ENCODE measurements around the gene NRXN3. TPM values are rescaled to one million over a fixed set of nuclear protein-coding genes. Genes with fewer than 3 reads are reported as not detected.

NRXN3 gene
- total RNA-seq, 1 experiment from 2014 or later, result not detected

DNA sequence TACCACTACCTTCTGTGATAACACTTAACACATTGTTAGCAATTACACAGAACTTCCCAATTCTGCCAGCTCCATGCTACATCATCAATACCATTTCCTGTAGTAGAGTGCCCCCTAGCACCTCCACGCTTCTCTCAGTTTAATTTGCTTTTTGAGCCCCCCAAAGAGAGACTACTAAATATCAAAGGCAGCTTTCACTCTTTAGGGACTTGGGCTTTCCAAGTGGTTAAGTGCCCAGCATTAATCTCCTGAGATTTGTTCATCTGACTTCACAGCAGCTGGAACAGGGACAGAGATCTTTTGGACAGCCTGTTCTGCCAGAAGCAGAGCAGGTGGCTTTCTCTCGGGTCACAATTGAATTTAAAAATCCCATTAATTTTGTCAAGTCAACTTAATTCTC lies 1086.2 kb downstream of the NRXN3 start:
- RAD21 ChIA-PET (ENCODE audit: low non-redundant PET in 1 of 2, low total read pairs in 2 of 2, uncharacterized antibody in 2 of 2, unreplicated experiment in 2 of 2), result no interaction called here

More for the DNA sequence above, 1086.2 kb downstream of the NRXN3 start:
- H3K4me1 ChIP-seq (ENCODE audit: control insufficient read depth in 1 of 2, insufficient read depth in 2 of 2, low read length in 2 of 2), result no peaks in the 10 kb centered on the region
- H3K9me3 ChIP-seq (ENCODE audit: control insufficient read depth in 1 of 2, insufficient read depth in 1 of 2, low read depth in 1 of 2, low read length in 2 of 2), result peaks cover 12 to 25% of the 10 kb centered on the region in 2 experiments; a peak in 2 of 4 replicates
- H2AFZ ChIP-seq (ENCODE audit: low read depth, low read length, poor library complexity, severe bottlenecking), result no peak overlapping the region
- H3K36me3 ChIP-seq (ENCODE audit: control insufficient read depth in 1 of 2, insufficient read depth in 2 of 2, low read length in 2 of 2), result no peaks in the 10 kb centered on the region
- no peak overlapping the region for H3K9ac ChIP-seq (ENCODE audit: low read length)
- ATAC-seq (no peak), DNase-seq (ENCODE audit: low read depth, low spot score) (no peak)
- H4K20me1 ChIP-seq (ENCODE audit: insufficient read depth), result no peaks in the 10 kb centered on the region
- no peaks in the 10 kb centered on the region for H3K9me2 ChIP-seq (ENCODE audit: insufficient read depth)
- H3K27ac ChIP-seq (ENCODE audit: low read depth, low read length), result no peak overlapping the region
- TF ChIP-seq ELF1 (IDR thresholded peaks at IDR 0.05; ENCODE audit: borderline replicate concordance, low read depth) (no peak), SP1 (IDR thresholded peaks at IDR 0.05; ENCODE audit: low read depth) (no peak), ZNF274 (IDR thresholded peaks at IDR 0.05; ENCODE audit: low read depth, low read length) (no peak), JUND (IDR thresholded peaks at IDR 0.05) (no peak), TCF7L2 (IDR thresholded peaks at IDR 0.05; ENCODE audit: borderline replicate concordance, extremely low read depth, insufficient read depth, insufficient read length) (no peak), CTCF (IDR thresholded peaks at IDR 0.05 in 2 of 3, conservative IDR thresholded peaks at IDR 0.05 in 1 of 3; ENCODE audit: borderline replicate concordance in 1 of 3, insufficient read depth in 1 of 3, low read depth in 2 of 3, low read length in 2 of 3) (no peak), FOSL1 (IDR thresholded peaks at IDR 0.05; ENCODE audit: low read depth) (no peak), EGR1 (IDR thresholded peaks at IDR 0.05; ENCODE audit: low read depth) (no peak), POLR2A (IDR thresholded peaks at IDR 0.05; ENCODE audit: borderline replicate concordance, extremely low read depth, insufficient read depth, insufficient read length) (no peak), ATF3 (IDR thresholded peaks at IDR 0.05) (no peak), EZH2phosphoT487 (IDR thresholded peaks at IDR 0.05; ENCODE audit: borderline replicate concordance) (no peak), YY1 (IDR thresholded peaks at IDR 0.05; ENCODE audit: extremely low read depth, insufficient replicate concordance, low read depth, low read length) (no peak), CEBPB (IDR thresholded peaks at IDR 0.05; ENCODE audit: low read depth) (no peak), ZFX (IDR thresholded peaks at IDR 0.05) (no peak), SIN3A (IDR thresholded peaks at IDR 0.05; ENCODE audit: low read depth) (no peak)
- TF ChIP-seq, protein P1, sequence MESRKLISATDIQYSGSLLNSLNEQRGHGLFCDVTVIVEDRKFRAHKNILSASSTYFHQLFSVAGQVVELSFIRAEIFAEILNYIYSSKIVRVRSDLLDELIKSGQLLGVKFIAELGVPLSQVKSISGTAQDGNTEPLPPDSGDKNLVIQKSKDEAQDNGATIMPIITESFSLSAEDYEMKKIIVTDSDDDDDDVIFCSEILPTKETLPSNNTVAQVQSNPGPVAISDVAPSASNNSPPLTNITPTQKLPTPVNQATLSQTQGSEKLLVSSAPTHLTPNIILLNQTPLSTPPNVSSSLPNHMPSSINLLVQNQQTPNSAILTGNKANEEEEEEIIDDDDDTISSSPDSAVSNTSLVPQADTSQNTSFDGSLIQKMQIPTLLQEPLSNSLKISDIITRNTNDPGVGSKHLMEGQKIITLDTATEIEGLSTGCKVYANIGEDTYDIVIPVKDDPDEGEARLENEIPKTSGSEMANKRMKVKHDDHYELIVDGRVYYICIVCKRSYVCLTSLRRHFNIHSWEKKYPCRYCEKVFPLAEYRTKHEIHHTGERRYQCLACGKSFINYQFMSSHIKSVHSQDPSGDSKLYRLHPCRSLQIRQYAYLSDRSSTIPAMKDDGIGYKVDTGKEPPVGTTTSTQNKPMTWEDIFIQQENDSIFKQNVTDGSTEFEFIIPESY (IDR thresholded peaks at IDR 0.05; ENCODE audit: extremely low read depth, insufficient replicate concordance, low read length), result no peak
- TF ChIP-seq, protein P2, sequence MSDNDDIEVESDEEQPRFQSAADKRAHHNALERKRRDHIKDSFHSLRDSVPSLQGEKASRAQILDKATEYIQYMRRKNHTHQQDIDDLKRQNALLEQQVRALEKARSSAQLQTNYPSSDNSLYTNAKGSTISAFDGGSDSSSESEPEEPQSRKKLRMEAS (IDR thresholded peaks at IDR 0.05), result no peak
- no peaks in the 10 kb centered on the region for H3K27me3 ChIP-seq (ENCODE audit: insufficient read depth, low read length)
- ChIA-PET POLR2A (no interaction called here), CTCF (no interaction called here)
- H3K79me2 ChIP-seq (ENCODE audit: insufficient read depth, low read length), result no peaks in the 10 kb centered on the region
- intact Hi-C loops (cut with micrococcal nuclease), result no loop called here
- no TSS peak for BruUV-seq (replicated peaks)
- H3K4me2 ChIP-seq (ENCODE audit: low read length), result no peak overlapping the region
- no peak overlapping the region for H3K4me3 ChIP-seq (replicated peaks in 1 of 2; ENCODE audit: low read depth in 1 of 2, low read length in 2 of 2)

Measured in HCT116 (cell line).